Measurements from ENCODE around the gene GLIS2. TPM values are rescaled to one million over a fixed set of nuclear protein-coding genes. Genes with fewer than 3 reads are reported as not detected.

The GLIS2 gene
- total RNA-seq, 1 donor from 2014 or later: not detected

DNA sequence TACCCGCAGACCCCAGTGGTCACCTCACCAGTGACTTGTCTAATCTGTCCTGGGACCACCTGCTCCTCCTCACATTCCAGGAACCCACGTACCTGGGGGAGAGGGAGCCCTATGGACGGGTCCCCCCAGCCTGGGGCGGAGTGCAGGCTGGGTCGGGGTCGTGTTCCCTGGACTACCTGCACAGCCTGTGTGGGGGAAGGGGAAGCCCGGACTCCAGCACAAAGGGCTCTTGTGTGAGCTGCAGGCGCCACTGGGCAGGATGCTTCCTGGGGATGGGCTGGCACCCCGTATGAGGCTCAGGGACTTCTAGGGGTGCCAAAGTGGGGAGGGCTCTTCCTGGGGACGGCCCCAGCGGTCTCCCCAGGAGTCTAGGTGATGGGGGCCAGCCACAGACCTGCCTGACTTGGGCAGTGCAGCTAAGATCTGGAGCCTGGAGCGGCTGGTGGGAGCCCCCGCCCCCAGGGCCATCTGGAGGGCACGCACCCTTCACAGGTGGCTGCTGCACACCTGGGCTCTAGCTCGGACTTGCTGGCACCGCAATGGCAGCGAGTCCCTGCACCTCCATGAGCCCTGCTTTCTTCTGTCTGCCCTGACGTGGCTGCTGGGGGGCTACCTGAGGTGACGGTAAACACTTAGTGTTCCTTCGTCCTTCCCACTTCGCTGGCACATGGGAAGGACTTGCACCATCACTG, 63.3 kb downstream of the GLIS2 start:
- TF ChIP-seq, protein P1, sequence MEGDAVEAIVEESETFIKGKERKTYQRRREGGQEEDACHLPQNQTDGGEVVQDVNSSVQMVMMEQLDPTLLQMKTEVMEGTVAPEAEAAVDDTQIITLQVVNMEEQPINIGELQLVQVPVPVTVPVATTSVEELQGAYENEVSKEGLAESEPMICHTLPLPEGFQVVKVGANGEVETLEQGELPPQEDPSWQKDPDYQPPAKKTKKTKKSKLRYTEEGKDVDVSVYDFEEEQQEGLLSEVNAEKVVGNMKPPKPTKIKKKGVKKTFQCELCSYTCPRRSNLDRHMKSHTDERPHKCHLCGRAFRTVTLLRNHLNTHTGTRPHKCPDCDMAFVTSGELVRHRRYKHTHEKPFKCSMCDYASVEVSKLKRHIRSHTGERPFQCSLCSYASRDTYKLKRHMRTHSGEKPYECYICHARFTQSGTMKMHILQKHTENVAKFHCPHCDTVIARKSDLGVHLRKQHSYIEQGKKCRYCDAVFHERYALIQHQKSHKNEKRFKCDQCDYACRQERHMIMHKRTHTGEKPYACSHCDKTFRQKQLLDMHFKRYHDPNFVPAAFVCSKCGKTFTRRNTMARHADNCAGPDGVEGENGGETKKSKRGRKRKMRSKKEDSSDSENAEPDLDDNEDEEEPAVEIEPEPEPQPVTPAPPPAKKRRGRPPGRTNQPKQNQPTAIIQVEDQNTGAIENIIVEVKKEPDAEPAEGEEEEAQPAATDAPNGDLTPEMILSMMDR (IDR thresholded peaks at IDR 0.05): no peak
- no peak for ATAC-seq (ENCODE audit: low read depth)
- ChIA-PET POLR2A (no interaction called here), CTCF (interaction anchor here (1.0 to 1.3 kb wide), 2 partner anchors 23 to 26 kb away, joined by 4 read pairs; no protein-coding TSS in a partner anchor)
- Mint-ChIP-seq H3K4me3 (no peak overlapping the region), H3K27ac (no peak overlapping the region), H3K27me3 (no peaks in the 10 kb centered on the region), H3K36me3 (ENCODE audit: low read depth) (peaks cover 31% of the 10 kb centered on the region), H3K4me1 (peaks cover 4% of the 10 kb centered on the region), H3K9me3 (no peaks in the 10 kb centered on the region)
- intact Hi-C loops (cut with micrococcal nuclease): no loop called here
- no peak for DNase-seq

DNA sequence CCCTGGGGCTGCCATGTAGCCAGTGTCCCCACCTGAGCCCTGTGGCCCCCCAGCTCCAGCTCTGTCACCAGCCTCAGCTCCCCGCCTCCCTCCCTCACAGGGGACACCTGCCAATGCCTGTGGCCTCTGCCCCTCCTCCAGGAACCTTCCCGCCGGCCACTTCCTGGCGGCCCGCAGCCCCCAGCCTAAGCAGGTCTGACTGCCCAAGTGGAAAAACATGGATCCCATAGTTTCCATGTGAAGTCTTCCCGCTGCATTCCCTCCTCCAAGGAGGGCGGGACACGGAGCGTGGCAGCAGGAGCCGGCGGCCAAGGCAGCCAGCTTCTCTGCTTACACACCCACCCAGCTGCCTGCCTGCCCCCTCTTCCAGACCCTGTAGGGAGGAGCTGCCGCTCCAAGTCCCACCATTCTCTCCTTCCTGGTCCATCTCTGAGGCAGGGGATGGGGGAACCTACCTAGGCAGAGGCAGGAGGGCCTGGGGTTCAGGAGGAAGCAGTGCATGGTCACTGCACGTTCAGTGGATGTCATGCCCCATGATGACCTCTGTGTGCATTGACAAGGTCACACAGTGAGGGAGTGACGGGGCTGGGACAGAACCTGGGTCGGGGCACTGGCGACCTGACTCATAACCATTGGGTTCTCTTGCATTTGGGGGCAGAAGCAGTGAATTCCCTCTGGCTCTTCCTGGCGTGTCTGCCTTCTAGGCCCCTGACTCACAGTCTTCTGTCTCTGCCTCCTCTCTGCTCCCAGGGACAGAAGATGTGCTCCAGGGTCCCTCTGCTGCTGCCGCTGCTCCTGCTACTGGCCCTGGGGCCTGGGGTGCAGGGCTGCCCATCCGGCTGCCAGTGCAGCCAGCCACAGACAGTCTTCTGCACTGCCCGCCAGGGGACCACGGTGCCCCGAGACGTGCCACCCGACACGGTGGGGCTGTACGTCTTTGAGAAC, 64.5 kb downstream of the GLIS2 start:
- Mint-ChIP-seq H3K36me3 (ENCODE audit: low read depth) (peaks cover 33% of the 10 kb centered on the region), H3K27ac (no peak overlapping the region), H3K4me3 (no peak overlapping the region)

DNA sequence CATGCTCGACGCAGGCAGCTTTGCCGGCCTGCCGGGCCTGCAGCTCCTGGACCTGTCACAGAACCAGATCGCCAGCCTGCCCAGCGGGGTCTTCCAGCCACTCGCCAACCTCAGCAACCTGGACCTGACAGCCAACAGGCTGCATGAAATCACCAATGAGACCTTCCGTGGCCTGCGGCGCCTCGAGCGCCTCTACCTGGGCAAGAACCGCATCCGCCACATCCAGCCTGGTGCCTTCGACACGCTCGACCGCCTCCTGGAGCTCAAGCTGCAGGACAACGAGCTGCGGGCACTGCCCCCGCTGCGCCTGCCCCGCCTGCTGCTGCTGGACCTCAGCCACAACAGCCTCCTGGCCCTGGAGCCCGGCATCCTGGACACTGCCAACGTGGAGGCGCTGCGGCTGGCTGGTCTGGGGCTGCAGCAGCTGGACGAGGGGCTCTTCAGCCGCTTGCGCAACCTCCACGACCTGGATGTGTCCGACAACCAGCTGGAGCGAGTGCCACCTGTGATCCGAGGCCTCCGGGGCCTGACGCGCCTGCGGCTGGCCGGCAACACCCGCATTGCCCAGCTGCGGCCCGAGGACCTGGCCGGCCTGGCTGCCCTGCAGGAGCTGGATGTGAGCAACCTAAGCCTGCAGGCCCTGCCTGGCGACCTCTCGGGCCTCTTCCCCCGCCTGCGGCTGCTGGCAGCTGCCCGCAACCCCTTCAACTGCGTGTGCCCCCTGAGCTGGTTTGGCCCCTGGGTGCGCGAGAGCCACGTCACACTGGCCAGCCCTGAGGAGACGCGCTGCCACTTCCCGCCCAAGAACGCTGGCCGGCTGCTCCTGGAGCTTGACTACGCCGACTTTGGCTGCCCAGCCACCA, 65.4 kb downstream of the GLIS2 start:
- intact Hi-C loops (cut with micrococcal nuclease): no loop called here
- no peak overlapping the region for H3K27ac Mint-ChIP-seq
- ATAC-seq (ENCODE audit: low read depth) (no peak), DNase-seq (no peak)
- H3K4me1 Mint-ChIP-seq: no peaks in the 10 kb centered on the region
- H3K36me3 Mint-ChIP-seq (ENCODE audit: low read depth): peaks cover 37% of the 10 kb centered on the region
- H3K4me3 Mint-ChIP-seq: no peak overlapping the region
- H3K27me3 Mint-ChIP-seq: no peaks in the 10 kb centered on the region
- CTCF ChIA-PET: interaction anchor here (0.8 kb wide), 1 partner anchor 22 kb away, joined by 3 read pairs; no protein-coding TSS in a partner anchor
- POLR2A ChIA-PET: interaction anchor here (0.6 kb wide), 1 partner anchor 532 kb away, joined by 5 read pairs; no protein-coding TSS in a partner anchor
- TF ChIP-seq, protein P1 (IDR thresholded peaks at IDR 0.05): no peak
- H3K9me3 Mint-ChIP-seq: no peaks in the 10 kb centered on the region

More for the DNA sequence above, 64.5 kb downstream of the GLIS2 start:
- intact Hi-C loops (cut with micrococcal nuclease): no loop called here
- TF ChIP-seq, protein P1 (IDR thresholded peaks at IDR 0.05): no peak
- no peaks in the 10 kb centered on the region for H3K9me3 Mint-ChIP-seq
- ATAC-seq (ENCODE audit: low read depth) (no peak), DNase-seq (no peak)
- POLR2A ChIA-PET: interaction anchor here (0.6 to 0.7 kb wide), 2 partner anchors 15 to 531 kb away, joined by 3 to 5 read pairs; no protein-coding TSS in a partner anchor
- H3K27me3 Mint-ChIP-seq: no peaks in the 10 kb centered on the region
- CTCF ChIA-PET: no interaction called here
- peaks cover under 1% of the 10 kb centered on the region for H3K4me1 Mint-ChIP-seq

DNA sequence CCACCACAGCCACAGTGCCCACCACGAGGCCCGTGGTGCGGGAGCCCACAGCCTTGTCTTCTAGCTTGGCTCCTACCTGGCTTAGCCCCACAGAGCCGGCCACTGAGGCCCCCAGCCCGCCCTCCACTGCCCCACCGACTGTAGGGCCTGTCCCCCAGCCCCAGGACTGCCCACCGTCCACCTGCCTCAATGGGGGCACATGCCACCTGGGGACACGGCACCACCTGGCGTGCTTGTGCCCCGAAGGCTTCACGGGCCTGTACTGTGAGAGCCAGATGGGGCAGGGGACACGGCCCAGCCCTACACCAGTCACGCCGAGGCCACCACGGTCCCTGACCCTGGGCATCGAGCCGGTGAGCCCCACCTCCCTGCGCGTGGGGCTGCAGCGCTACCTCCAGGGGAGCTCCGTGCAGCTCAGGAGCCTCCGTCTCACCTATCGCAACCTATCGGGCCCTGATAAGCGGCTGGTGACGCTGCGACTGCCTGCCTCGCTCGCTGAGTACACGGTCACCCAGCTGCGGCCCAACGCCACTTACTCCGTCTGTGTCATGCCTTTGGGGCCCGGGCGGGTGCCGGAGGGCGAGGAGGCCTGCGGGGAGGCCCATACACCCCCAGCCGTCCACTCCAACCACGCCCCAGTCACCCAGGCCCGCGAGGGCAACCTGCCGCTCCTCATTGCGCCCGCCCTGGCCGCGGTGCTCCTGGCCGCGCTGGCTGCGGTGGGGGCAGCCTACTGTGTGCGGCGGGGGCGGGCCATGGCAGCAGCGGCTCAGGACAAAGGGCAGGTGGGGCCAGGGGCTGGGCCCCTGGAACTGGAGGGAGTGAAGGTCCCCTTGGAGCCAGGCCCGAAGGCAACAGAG, 66.3 kb downstream of the GLIS2 start:
- Mint-ChIP-seq H3K27ac (no peak overlapping the region), H3K4me3 (no peak overlapping the region), H3K4me1 (no peaks in the 10 kb centered on the region), H3K9me3 (no peaks in the 10 kb centered on the region), H3K27me3 (no peaks in the 10 kb centered on the region), H3K36me3 (ENCODE audit: low read depth) (peaks cover 41% of the 10 kb centered on the region)
- intact Hi-C loops (cut with micrococcal nuclease): no loop called here
- CTCF ChIA-PET: interaction anchor here (0.8 kb wide), 1 partner anchor 21 kb away, joined by 3 read pairs; no protein-coding TSS in a partner anchor
- DNase-seq: no peak
- no peak for ATAC-seq (ENCODE audit: low read depth)
- TF ChIP-seq, protein P1 (IDR thresholded peaks at IDR 0.05): no peak
- POLR2A ChIA-PET: interaction anchor here (0.6 kb wide), 1 partner anchor 89 kb away, joined by 3 read pairs; no protein-coding TSS in a partner anchor
